ENCODE results near the gene DCLK1. TPM values are rescaled to one million over a fixed set of nuclear protein-coding genes. Genes with fewer than 3 reads are reported as not detected.

DCLK1 gene
- total and polyA plus RNA-seq, 4 donors: 0.04 to 0.56 (median 0.20) TPM

- Histone ChIP-seq H3K27me3 (ENCODE audit: control insufficient read depth in 4 of 4, insufficient read depth in 4 of 4, low read length in 3 of 4) (no peaks in the 10 kb centered on the region), H3K4me3 (ENCODE audit: low read depth in 1 of 3, low read length in 3 of 3) (no peak overlapping the region), H3K9me3 (ENCODE audit: control insufficient read depth in 4 of 4, low read length in 3 of 4) (no peaks in the 10 kb centered on the region), H3K36me3 (ENCODE audit: control insufficient read depth in 4 of 4, insufficient read depth in 3 of 4, low read depth in 1 of 4, low read length in 3 of 4) (no peaks in the 10 kb centered on the region), H3K27ac (ENCODE audit: low read depth in 1 of 2, low read length in 2 of 2) (no peak overlapping the region), H3K4me1 (ENCODE audit: control insufficient read depth in 4 of 4, insufficient read depth in 4 of 4, low read length in 3 of 4) (no peaks in the 10 kb centered on the region), H3K9ac (ENCODE audit: low read depth in 1 of 2, low read length in 2 of 2) (no peak overlapping the region)
- WGBS: 88% methylated on average over 4 of the region's 4 CpGs
- no peak for DNase-seq (ENCODE audit: low spot score)
- TF ChIP-seq RAD21 (IDR thresholded peaks at IDR 0.05) (no peak), RXRA (IDR thresholded peaks at IDR 0.05) (no peak), TAF1 (conservative IDR thresholded peaks at IDR 0.05) (no peak), GABPA (IDR thresholded peaks at IDR 0.05 in 1 of 2, conservative IDR thresholded peaks at IDR 0.05 in 1 of 2) (no peak), FOXA2 (IDR thresholded peaks at IDR 0.05) (no peak)
These were observed 398.6 kb downstream of the DCLK1 start for GRCh38 chr13:35732565-35732964.

DNA sequence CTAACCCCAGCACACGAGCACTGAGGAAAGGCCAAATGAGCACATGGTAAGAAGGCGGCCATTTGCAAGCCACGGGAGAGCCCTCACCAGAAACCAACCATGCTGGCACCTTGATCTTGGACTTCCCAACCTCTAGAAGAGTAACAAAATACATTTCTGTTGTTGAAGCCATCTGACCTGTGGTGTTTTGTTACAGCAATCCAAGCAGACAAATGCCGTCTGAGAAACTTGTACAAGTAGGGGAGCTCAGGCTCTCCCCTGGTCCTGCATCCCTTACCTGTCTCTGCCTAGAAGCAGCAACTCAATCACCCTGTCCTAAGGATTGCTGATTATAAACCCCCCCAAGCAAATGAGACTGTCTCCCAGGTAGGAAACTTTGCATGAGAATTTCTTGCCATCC lies 399.7 kb downstream of the DCLK1 start:
- Histone ChIP-seq H3K27me3 (ENCODE audit: control insufficient read depth in 4 of 4, insufficient read depth in 4 of 4, low read length in 3 of 4) (no peaks in the 10 kb centered on the region), H3K27ac (ENCODE audit: low read depth in 1 of 2, low read length in 2 of 2) (no peak overlapping the region), H3K4me3 (ENCODE audit: low read depth in 1 of 3, low read length in 3 of 3) (no peak overlapping the region), H3K36me3 (ENCODE audit: control insufficient read depth in 4 of 4, insufficient read depth in 3 of 4, low read depth in 1 of 4, low read length in 3 of 4) (no peaks in the 10 kb centered on the region), H3K4me1 (ENCODE audit: control insufficient read depth in 4 of 4, insufficient read depth in 4 of 4, low read length in 3 of 4) (no peaks in the 10 kb centered on the region), H3K9ac (ENCODE audit: low read depth in 1 of 2, low read length in 2 of 2) (no peak overlapping the region), H3K9me3 (ENCODE audit: control insufficient read depth in 4 of 4, low read length in 3 of 4) (no peaks in the 10 kb centered on the region)
- DNase-seq (ENCODE audit: low spot score): no peak
- whole genome bisulfite sequencing: 94% methylated on average over 4 of the region's 4 CpGs
- no peak for TF ChIP-seq ATF3 (IDR thresholded peaks at IDR 0.05)
- TF ChIP-seq EGR1 (IDR thresholded peaks at IDR 0.05; ENCODE audit: low read depth in 2 of 2): no peak
- no peak for TF ChIP-seq CTCF (IDR thresholded peaks at IDR 0.05; ENCODE audit: low read depth, low read length, missing input control)
- no peak for TF ChIP-seq RXRA (IDR thresholded peaks at IDR 0.05)

DNA sequence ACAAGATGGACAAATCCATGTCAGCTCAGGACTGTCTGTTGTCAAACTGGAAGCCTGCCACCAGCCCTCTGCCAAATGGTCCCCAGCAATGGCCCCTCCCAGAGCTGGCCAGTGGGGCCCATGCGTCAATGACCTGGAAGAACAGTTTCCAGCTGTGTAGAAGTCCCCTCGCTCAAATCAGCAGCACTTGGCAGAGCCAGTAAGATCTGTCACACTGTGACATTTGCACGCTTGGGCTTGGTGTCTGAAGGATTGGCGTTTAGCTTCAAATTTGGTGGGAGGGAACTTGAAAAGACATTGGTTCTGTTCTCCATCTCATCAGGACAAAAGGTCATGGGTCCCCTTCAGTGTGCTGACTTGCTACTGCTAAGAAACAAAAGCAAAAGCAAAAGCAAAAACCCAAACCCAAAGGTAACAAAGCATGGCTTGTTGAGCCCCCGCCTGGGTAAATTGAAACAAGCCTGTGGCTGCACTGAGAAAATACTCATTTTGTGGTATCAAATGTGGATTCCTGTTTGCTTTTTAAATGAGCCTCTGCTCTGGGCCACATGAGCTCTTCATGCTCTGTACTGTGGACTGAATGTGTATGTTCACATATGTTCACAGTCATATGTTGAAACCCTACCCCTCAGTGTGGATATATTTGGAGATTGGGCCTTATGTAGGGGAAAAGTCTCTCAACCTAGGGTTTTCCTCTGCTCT lies 401.1 kb downstream of the DCLK1 start:
- Histone ChIP-seq H3K4me1 (ENCODE audit: control insufficient read depth in 4 of 4, insufficient read depth in 4 of 4, low read length in 3 of 4) (no peaks in the 10 kb centered on the region), H3K9ac (ENCODE audit: low read depth in 1 of 2, low read length in 2 of 2) (no peak overlapping the region), H3K9me3 (ENCODE audit: control insufficient read depth in 4 of 4, low read length in 3 of 4) (no peaks in the 10 kb centered on the region), H3K4me3 (ENCODE audit: low read depth in 1 of 3, low read length in 3 of 3) (no peak overlapping the region), H3K27ac (ENCODE audit: low read depth in 1 of 2, low read length in 2 of 2) (no peak overlapping the region), H3K27me3 (ENCODE audit: control insufficient read depth in 4 of 4, insufficient read depth in 4 of 4, low read length in 3 of 4) (no peaks in the 10 kb centered on the region), H3K36me3 (ENCODE audit: control insufficient read depth in 4 of 4, insufficient read depth in 3 of 4, low read depth in 1 of 4, low read length in 3 of 4) (no peaks in the 10 kb centered on the region)
- DNase-seq (ENCODE audit: low spot score): no peak
- 75% methylated on average over 5 of the region's 5 CpGs for WGBS
- TF ChIP-seq MAX (IDR thresholded peaks at IDR 0.05) (no peak), TAF1 (conservative IDR thresholded peaks at IDR 0.05) (no peak), NR2F2 (IDR thresholded peaks at IDR 0.05) (peak; percentile 93), SP1 (IDR thresholded peaks at IDR 0.05) (peak; percentile 36), GABPA (IDR thresholded peaks at IDR 0.05 in 1 of 2, conservative IDR thresholded peaks at IDR 0.05 in 1 of 2) (no peak), RXRA (IDR thresholded peaks at IDR 0.05) (peak; percentile 14 to 45)
